Fibroblast of the conjunctiva (primary cell): Measurements from ENCODE around the gene CCDC91.
A peak's percentile ranks its signal among the peaks of the same experiment; 100 is the strongest.
"Not testable (repeated sequence)": the region's sequence is repeated elsewhere in the genome, so short reads cannot be mapped to it uniquely, and the experiment has no call there.

ENCODE experiments used
- DNase-seq: peaks from one replicate; pipeline ENCODE4 v3.0.0-alpha.2; 2010; ENCODE audit warnings: low read depth

Gene CCDC91

DNA sequence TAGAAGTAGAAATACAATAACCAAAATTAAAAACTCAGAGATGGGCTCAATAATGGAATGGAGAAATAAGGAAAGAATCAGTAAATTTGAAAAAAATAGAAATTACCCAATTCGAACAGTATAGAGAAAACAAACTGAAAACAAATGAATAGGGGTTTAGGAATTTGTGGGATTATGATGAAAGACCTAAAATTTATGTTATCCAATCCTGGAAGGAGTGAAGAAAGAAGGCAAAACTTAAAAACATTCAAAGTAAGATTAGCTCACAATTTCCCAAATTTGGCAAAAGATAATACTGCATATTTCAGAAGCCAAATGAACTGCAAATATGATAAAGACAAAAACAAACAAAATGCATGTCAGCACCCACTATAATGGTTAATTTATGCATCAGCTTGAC is 177.1 kb downstream of the CCDC91 start:
- DNase-seq = no peak

DNA sequence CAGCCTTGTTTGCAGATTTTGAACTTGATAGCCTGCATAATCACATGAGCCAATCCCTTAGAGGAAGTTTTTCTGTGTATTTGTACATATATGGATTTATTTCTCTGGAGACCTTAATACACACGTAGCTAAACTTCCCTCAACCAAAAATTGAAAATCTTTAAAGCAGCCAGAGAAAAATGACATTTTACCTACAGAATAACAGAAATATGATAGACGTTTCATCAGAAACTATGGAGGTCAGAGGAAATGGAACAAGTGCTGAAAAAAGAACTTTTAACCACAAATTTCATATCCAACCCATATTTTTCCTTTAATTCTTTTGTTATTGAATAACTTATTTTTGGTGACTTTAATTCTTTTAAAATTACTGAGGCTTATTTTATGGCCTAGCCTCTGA is 177.7 kb downstream of the CCDC91 start:
- no peak for DNase-seq

DNA sequence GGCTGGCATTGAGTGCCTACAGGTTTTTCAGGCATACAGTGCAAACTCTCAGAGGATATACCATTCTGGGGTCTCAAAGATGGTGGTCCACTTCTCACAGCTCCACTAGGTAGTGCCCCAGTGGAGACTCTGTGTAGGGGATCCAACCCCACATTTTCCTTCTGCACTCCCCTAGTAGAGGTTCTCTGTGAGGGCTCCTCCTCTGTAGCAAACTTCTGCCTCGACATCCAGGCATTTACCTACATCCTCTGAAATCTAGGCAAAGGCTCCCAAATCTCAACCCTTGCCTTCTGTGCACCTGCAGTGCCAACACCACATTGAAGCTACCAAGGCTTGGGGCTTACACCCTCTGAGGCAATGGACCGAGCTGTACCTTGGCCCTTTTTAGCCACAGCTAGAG is 179.2 kb downstream of the CCDC91 start:
- DNase-seq = no peak

DNA sequence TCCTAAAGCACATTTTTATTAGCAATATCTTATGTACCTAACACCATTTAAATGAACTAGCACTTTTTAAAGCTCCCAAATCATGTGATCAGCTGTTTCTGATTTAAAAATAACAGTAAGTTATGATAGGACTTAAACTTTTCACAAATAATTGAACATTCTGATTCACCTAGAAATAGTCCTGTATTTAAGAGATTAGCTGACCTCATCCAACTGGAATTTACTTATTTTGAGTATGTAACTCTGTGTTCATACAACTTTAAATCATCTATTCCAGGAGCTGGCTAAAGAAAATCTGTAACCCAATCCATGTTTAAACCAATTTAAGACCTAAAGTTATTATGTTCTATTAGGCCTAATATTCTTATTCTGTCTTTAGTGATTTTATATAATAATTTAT is 184.3 kb downstream of the CCDC91 start:
- DNase-seq = no peak

DNA sequence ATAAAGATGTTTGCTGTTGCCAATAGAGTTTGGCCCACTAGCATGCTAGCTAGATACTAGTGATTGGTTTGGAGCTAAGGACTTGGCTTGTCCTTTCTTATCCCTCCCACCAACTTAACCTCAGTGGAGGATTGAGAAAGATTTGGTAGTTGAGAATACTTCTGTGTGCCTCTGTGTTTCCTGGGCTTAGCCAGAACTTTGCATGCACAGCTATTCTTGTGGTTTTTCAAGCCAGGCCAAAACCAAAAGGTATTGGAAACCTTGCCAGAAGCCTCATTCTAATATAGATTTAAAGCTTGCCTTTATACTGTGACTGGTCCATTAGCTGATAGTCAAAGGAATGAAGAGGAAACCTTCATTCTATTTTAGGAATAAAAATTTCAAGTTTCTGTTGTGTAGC is 188.5 kb downstream of the CCDC91 start:
- peak; percentile 27 for DNase-seq

DNA sequence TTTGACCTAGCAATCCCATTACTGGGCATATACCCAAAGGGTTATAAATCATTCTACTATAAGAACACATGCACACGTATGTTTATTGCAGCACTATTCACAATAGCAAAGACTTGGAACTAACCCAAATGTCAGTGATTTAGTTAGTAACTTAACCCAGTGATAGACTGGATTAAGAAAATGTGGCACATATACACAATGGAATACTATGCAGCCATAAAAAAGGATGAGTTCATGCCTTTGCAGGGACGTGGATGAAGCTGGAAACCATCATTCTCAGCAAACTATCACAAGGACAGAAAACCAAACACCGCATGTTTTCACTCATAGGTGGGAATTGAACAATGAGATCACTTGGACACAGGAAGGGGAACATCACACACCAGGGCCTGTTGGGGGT is 189.5 kb downstream of the CCDC91 start:
- DNase-seq = not testable (repeated sequence)

DNA sequence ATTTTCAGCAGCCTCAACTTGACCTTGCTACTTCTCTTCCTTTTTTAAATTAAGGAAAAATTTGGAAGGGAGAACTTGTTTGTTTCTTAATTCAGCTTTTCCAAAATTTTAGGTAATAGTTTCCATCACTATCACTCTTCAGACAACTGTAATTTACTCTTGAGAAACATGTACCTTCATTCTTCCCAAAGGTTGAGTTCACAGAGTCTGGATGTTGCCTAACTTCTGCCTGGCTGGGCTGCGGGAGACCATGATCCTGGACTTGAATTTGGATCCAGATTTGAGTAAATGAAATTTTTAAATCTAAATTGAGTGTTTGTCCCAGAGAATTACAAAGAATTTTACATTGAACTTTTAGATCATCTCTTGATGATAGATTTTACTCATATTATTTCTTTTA is 193.1 kb downstream of the CCDC91 start:
- no peak for DNase-seq

DNA sequence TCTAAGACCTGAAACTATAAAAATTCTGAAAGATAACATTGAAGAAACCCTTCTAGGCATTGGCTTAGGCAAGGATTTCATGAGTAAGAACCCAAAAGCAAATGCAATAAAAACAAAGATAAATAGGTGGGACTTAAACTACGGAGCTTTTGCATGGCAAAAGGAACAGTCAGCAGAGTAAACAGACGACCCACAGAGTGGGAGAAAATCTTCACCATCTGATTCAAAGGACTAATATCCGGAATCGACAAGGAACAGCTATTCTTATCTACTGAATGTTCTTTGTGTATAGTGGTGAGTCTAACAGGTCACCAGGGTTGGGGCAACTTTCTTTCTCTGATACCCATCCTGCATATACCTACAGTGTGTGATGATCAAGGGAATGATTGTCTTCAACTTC is 198.6 kb downstream of the CCDC91 start:
- DNase-seq = no peak

DNA sequence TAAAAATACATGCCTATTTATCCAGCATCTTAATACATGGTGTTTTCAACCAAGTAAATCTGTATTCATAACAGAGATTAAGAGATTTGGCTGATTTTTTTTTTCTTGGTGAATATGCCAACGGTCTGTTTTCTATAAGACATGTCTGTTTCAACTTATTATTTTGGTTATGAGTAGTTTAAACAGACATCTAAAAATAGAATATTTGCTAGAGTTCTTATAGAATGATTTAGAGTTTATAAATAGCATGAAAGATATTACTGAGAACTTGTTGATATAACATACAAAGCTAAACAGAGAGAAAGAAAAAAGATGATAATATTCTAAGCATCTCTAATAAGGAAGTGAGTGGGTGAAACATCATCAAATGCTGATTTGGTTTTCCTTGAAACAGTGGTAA is 199.9 kb downstream of the CCDC91 start:
- no peak for DNase-seq

DNA sequence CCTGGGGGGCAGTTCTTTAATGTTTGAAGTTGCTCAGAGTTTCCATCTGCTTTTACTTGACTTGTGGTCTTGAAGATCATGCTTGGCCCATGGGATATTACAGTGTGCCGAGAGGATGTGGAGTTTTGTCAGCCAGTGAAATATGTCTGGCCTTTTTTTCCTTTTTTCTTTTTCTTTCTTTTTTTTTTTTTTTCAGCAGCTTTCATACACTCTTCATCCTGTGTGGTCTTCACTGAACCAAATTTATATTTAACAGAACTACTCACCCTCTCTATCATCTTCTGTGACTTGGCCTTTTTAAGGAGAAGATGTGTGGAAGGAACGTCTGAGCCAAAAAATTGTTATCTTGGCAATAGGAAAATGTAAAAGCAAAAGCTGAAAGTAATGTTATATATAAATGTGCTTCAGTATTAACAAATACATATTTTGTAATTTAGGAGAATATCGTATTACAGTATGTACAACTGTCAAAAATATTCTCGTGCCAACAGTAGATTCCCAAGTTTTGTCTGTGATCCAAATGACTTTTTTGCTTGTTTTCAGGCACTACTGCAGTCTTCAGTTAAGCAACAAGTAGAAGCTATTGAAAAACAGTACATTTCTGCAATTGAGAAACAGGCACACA is 200.6 kb downstream of the CCDC91 start:
- peak; percentile 63 for DNase-seq

DNA sequence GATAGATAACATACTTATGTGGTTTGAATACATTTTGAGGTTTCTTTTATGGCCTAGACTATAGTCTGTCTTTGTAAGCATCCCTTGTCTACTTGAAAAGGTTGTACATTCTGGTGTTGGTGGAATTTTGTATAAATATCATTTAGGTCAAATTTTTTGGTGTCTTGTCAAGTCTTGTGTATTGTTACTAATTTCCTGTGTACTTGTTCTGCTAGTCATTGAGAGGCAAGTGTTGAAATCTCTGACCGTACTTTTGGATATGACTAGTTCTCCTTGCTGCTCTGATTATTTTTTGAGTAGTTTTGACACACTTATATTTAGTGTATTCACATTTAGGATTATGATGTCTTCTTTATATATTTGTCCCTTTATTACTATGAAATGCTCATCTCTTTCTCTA is 219.6 kb downstream of the CCDC91 start:
- no peak for DNase-seq

DNA sequence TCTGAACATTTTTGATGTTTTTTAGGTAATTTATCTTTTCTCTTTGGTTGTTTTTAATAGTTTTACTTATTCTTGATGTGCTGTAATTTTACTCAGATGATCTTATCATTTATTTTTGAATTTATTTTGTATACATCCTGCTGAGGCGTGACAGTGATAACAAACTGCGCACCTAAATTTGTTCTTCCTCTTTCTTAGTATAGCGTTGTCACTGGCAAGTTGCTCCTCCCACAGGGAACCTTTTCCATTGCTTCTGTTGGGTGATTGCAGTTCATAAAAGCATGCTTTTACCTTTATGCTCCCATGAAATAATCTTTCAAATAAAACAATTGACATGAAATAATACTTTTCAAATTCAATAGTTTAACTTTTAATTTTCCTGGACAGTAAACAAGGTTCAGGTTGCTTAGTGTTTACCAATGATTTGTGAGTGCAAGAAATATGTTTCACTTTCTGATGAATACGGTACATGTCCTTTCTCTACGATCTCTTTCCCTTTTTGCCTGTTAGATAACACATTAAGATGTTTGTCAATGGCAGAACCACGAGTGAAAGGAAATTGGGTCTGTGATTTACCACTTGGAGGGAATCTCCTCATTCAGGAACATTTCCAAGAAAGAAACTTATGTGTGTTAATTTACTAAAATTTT is 223.3 kb downstream of the CCDC91 start:
- DNase-seq = no peak

DNA sequence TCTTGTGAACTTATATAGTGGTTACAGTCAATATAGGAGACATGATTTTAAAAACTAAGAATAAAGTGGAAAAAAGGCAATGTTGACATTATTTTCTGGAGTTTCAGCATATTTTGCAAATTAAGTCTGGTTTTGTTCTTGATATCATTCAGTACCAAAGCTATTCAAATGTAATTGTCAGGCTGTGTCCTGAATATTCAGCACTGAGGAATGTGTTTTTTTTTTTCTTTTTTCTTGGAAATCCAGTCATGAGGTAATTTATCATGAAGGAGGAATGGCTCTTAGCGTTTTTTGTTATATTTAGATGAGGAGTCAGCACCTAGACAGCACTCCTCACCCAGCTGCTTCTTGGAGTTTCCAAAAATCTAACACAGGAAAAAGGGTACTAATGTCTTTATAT is 225.5 kb downstream of the CCDC91 start:
- DNase-seq = peak; percentile 12

DNA sequence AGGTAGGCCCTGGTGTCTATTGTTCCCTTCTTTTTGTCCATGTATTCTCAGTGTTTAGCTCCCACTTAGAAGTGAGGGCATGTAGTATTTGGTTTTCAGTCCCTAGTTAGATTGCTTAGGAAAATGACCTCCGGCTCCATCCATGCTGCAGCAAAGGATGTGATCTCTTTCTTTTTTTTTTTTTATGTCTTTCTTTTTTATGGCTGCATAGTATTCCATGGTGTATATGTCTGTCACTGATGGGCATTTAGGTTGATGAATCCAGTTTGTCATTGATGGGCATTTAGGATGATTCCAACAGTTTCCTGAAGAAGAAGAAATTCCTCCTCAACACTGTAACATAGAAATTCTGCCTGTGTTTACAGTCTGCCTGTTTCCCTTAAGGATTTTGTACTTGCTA is 231.1 kb downstream of the CCDC91 start:
- DNase-seq = no peak

DNA sequence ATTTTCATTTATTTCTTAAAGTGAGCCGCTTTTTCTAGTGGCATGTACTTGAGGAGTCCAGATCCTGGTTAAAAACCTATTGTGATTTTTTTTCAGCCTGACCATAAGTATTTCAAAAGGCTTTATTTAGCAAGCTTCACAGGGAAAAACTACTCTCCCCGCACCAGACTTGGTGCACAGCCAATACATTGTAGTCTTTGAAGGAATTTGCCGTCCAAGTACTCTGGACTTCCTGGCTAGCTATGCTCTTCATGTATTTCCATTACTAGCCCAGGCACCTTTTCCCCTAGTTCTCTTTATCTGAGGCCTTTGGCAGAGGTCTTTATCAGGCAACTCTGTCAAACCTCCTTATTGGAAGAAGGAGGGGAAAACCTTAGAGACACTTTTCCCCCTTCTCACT is 234.7 kb downstream of the CCDC91 start:
- DNase-seq = peak; percentile 20

DNA sequence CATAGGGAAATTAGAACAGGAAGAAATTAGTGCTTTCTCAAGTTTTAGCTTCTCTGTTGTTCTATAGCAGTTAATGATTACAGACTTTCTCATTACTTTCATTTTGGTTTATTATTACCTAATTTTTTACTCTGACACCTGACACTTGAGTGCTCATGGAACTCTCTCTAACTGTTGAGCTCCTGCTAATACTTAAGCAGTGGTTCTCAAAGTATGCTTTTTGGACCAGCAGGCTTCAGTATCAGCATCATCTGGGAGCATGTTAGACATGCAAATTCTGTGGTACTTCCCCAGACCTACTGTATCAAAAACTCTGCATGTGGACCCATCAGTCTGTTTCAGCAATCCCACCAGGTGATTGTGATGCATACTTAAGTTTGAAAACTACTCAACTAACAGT is 235.3 kb downstream of the CCDC91 start:
- no peak for DNase-seq

DNA sequence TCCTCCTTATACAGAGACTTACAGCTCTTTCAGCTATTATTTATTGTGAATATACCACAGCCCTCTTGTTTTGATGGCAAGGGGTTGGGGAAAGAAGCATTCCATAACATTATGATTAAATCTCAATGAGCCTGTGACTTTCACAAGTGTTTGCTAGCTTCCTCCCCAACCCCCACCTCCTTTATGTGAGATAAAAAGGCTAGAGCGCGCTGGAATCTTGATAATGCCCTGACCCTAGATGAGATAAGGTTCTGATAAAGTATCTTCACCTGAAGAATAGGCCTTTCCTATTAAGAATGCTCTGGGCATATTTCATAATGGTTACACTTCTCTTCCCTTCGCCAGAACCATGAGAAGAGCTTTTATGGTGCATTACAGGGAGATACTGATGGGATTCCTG is 236.8 kb downstream of the CCDC91 start:
- DNase-seq = no peak

DNA sequence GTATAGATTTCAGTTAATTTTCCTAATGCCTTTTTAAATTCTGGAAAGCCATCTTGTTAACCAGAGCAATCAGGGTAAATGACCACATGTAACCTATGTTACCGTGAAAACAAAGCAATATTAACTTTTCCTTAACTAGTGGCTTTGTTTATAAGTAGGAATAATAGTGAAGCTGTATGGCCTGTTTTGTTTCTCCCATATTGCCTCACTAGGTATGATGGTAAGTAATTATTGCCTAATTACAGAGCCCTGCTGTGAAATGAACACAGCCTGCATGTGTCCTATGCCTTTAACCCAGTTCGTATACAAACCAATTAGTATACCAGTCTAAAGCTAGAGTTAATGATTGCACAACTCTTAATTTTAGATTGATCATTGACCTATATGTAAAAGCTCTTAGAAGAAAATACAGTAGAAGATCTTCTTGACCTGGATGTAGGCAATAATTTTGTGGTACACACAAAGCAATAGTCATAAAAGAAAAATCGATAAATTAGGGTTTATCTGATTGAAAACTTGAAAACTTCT is 249.9 kb downstream of the CCDC91 start:
- no peak for DNase-seq

DNA sequence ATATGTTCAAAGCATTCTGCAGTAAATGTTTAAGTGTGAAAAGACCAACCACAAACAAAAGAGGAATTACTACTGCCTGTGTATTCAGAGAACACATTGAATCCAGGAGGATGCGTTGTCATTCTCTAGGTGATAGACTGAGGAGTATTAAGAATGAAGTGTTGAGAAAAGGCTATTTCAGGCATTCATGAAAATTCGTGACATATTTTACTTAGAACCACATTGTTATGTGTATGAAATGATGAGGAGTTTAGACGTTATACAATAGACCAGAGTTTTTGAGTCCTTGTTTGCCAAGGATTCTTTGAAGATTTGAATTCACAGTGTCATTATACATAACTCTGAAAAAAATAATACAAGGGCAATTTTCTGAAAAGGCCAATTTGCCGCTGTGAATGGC is 251.8 kb downstream of the CCDC91 start:
- no peak for DNase-seq

DNA sequence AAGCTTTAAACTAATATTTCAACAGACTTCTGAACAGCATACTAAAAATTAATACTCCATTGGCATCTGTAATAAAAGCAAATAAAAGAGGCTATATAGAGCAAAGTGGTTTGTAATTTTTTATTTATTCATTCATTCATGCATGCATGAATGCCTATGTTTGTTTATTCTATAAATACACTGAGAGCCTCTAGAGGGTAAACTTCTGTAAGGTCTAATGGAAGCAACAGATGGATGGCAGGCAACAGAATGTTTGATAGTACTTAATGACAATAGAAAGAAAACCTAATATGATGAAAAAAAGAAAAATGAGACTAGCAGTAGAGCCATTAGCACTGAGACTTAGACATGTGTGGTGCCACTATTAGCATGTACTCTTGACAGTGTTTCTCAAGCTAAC is 253.1 kb downstream of the CCDC91 start:
- no peak for DNase-seq

DNA sequence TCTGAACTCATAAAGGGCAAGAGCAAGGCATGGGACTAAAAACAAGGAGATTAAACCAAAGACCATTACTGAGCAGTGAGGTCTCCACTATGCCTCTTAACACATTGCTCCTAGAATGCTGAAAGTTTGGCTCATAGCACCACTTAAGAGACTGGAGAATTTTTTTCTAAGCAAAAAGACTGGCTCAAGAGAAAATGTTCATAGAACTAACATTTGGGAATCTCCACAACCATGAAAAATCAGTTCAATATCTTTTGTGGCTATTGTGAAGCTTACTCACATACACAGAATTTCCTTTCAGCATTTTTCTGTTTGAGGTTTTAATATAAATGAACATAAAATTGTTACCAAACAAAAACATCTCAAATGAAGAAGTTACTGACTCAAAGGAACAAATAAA is 255.8 kb downstream of the CCDC91 start:
- no peak for DNase-seq

DNA sequence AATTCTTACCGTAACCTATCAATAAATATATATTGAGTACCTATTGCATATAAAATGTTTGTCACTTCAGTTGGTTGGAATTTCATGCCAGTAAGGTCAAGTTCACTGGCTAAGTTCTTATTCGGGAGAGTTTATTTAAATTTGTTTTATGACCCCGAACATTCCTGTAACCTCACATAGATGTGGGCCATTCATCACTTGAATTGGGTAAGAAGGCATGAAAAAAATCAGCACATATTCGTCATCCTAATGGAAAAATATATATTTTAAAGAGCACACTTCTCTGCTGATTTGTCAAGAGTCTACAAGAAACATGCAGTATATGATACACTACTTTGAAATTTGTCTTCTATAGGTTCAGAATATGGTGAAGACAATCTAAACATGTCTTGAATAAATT is 263.4 kb downstream of the CCDC91 start:
- no peak for DNase-seq

DNA sequence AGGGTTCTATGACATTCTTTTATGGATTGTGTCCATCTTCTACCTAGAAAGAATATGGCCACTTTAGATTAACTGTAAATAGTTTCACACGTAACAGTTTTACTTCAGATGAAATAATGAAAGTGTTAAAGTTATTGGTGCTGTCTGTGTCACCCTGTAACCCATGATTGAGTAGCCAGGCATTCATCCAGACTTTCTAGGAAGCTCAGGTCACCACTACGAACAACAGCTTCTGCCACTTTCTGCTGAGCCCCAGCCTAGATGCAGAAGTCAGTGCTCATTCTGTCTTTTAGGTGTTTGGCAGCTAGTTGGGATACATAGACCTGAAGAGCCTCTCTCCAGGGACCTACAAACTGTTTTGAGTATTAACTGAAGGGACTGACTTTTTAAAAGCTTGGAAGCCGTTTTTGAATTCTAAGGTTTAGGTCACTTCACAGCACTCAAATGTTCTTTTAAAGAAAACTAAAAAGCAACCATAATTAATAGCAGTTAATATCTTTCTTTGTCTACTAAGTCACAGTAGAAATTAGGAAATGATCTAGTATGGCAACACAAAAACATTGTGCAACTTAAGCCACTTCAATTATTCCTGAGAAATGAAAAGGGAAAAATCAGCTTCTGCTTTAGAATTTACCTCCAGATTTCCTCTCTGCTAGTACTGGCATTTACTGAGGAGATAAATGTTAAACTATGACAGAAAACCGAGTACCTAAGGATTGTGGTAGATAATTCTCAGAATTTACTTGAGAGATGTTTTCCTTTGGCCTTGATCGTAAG is 266.9 kb downstream of the CCDC91 start:
- DNase-seq = no peak
